ENCODE data around the gene ATXN7L2. TPM values are rescaled to one million over a fixed set of nuclear protein-coding genes. Genes with fewer than 3 reads are reported as not detected.
A peak's percentile ranks its signal among the peaks of the same experiment; 100 is the strongest.

ATXN7L2 gene
- total and polyA plus RNA-seq, 2 experiments from 2014 or later, result 6.6 to 9.3 TPM

GRCh38 chr1:109466125-109466451 is 17.6 kb upstream of the ATXN7L2 start:
- H4K20me1 ChIP-seq (ENCODE audit: insufficient read depth, poor library complexity, severe bottlenecking), result no peaks in the 10 kb centered on the region
- H3K4me1 ChIP-seq (ENCODE audit: insufficient read depth), result peaks cover 4% of the 10 kb centered on the region
- H3K9me2 ChIP-seq (replicated peaks; ENCODE audit: insufficient read depth), result no peaks in the 10 kb centered on the region
- H3K36me3 ChIP-seq (replicated peaks; ENCODE audit: insufficient read depth, low read depth), result no peaks in the 10 kb centered on the region
- 7% methylated on average over 19 of the region's 24 CpGs for WGBS (ENCODE audit: low lambda C conversion rate, missing lambda C conversion rate)
- peak overlapping the region; percentile 99 for H3K4me2 ChIP-seq
- no peak overlapping the region for H3K27ac ChIP-seq
- H3K27me3 ChIP-seq, result peaks cover 91% of the 10 kb centered on the region
- no peak for DNase-seq (ENCODE audit: low spot score)
- TF ChIP-seq CTCF (IDR thresholded peaks at IDR 0.05; ENCODE audit: poor library complexity) (no peak), EZH2phosphoT487 (IDR thresholded peaks at IDR 0.05; ENCODE audit: low read depth, severe bottlenecking, unreplicated experiment) (peak; percentile 13)
- H3K79me2 ChIP-seq, result no peaks in the 10 kb centered on the region
- peak overlapping the region; percentile 83 for H3K4me3 ChIP-seq
- peak overlapping the region; percentile 99 for H2AFZ ChIP-seq
- no peaks in the 10 kb centered on the region for H3K9me3 ChIP-seq (ENCODE audit: low read depth)

GRCh38 chr1:109466452-109467300 is 17.0 kb upstream of the ATXN7L2 start, which contains the start of gene SYPL2:
Gene SYPL2 (plus strand): TSS chr1:109466546. CDS start chr1:109466844, 298 bp downstream.
- Histone ChIP-seq H3K4me2 (peak within 1 kb of the TSS; percentile 99), H3K27ac (no peak within 1 kb of the TSS), H3K4me3 (peak within 1 kb of the TSS; percentile 83), H3K27me3 (peaks cover 95% of the 10 kb centered on the region), H3K9me2 (replicated peaks; ENCODE audit: insufficient read depth) (no peaks in the 10 kb centered on the region), H3K79me2 (no peaks in the 10 kb centered on the region), H3K9me3 (ENCODE audit: low read depth) (no peaks in the 10 kb centered on the region), H3K4me1 (ENCODE audit: insufficient read depth) (peaks cover 4% of the 10 kb centered on the region), H4K20me1 (ENCODE audit: insufficient read depth, poor library complexity, severe bottlenecking) (no peaks in the 10 kb centered on the region), H2AFZ (peak within 1 kb of the TSS; percentile 99), H3K36me3 (replicated peaks; ENCODE audit: insufficient read depth, low read depth) (no peaks in the 10 kb centered on the region)
- TF ChIP-seq EZH2 (IDR thresholded peaks at IDR 0.05; ENCODE audit: borderline replicate concordance), result peak; percentile 62
- no peak for TF ChIP-seq CTCF (IDR thresholded peaks at IDR 0.05; ENCODE audit: poor library complexity)
- peak; percentile 68 for TF ChIP-seq EZH2phosphoT487 (IDR thresholded peaks at IDR 0.05; ENCODE audit: low read depth, severe bottlenecking, unreplicated experiment)
- peak; percentile 58 for DNase-seq (ENCODE audit: low spot score)
- 2% methylated on average over 50 of the region's 88 CpGs for WGBS (ENCODE audit: low lambda C conversion rate, missing lambda C conversion rate)

GRCh38 chr1:109467301-109467777 is 16.4 kb upstream of the ATXN7L2 start:
- Histone ChIP-seq H3K27me3 (peaks cover 95% of the 10 kb centered on the region), H3K4me1 (ENCODE audit: insufficient read depth) (peaks cover 4% of the 10 kb centered on the region), H3K79me2 (no peaks in the 10 kb centered on the region), H3K27ac (no peak overlapping the region), H3K9me2 (replicated peaks; ENCODE audit: insufficient read depth) (no peaks in the 10 kb centered on the region), H3K9me3 (ENCODE audit: low read depth) (no peaks in the 10 kb centered on the region), H2AFZ (no peak overlapping the region), H4K20me1 (ENCODE audit: insufficient read depth, poor library complexity, severe bottlenecking) (no peaks in the 10 kb centered on the region), H3K4me3 (no peak overlapping the region), H3K36me3 (replicated peaks; ENCODE audit: insufficient read depth, low read depth) (no peaks in the 10 kb centered on the region), H3K4me2 (peak overlapping the region; percentile 99)
- DNase-seq (ENCODE audit: low spot score), result no peak
- TF ChIP-seq EZH2phosphoT487 (IDR thresholded peaks at IDR 0.05; ENCODE audit: low read depth, severe bottlenecking, unreplicated experiment) (no peak), EZH2 (IDR thresholded peaks at IDR 0.05; ENCODE audit: borderline replicate concordance) (no peak), CTCF (IDR thresholded peaks at IDR 0.05; ENCODE audit: poor library complexity) (no peak)
- WGBS (ENCODE audit: low lambda C conversion rate, missing lambda C conversion rate), result 13% methylated on average over 17 of the region's 23 CpGs

All from hepatocyte (in vitro differentiated cells).